Measurements from ENCODE around the gene NOS1AP.

DNA sequence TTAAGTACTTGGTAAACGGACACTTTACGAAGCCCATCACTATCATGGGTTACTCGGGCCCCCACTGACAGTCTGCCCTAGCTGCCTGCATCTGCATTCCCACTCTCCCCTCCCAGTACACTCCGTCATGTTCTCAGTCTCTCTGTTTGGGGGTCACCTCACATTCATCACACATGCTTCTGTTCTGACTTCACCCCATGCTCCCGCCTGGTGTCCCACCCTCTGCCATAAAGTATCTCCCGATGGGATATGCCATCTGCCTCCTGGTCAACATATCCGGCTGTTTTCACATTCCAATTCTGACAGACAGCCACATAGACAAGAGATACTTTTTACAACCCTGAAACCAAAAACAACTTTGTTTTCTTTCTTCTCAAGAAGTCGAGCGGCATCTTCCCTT, 46.9 kb upstream of the NOS1AP start:
- TF ChIP-seq, protein P1, sequence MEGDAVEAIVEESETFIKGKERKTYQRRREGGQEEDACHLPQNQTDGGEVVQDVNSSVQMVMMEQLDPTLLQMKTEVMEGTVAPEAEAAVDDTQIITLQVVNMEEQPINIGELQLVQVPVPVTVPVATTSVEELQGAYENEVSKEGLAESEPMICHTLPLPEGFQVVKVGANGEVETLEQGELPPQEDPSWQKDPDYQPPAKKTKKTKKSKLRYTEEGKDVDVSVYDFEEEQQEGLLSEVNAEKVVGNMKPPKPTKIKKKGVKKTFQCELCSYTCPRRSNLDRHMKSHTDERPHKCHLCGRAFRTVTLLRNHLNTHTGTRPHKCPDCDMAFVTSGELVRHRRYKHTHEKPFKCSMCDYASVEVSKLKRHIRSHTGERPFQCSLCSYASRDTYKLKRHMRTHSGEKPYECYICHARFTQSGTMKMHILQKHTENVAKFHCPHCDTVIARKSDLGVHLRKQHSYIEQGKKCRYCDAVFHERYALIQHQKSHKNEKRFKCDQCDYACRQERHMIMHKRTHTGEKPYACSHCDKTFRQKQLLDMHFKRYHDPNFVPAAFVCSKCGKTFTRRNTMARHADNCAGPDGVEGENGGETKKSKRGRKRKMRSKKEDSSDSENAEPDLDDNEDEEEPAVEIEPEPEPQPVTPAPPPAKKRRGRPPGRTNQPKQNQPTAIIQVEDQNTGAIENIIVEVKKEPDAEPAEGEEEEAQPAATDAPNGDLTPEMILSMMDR (conservative IDR thresholded peaks at IDR 0.05 in 1 of 2, IDR thresholded peaks at IDR 0.05 in 1 of 2; ENCODE audit: extremely low read depth in 1 of 2, insufficient read depth in 1 of 2, low read depth in 1 of 2, low read length in 2 of 2): no peak
- no peak for TF ChIP-seq EZH2 (IDR thresholded peaks at IDR 0.05; ENCODE audit: borderline replicate concordance, low read length)
